NCI-H460 (cell line): Measurements from ENCODE around the gene RASGEF1B. TPM values are rescaled to one million over a fixed set of nuclear protein-coding genes. Genes with fewer than 3 reads are reported as not detected.
"Not testable (repeated sequence)": the region's sequence is repeated elsewhere in the genome, so short reads cannot be mapped to it uniquely, and the experiment has no call there.

Source experiments
- DNase-seq: peaks from one replicate; pipeline ENCODE4 v3.0.0-alpha.2; 2016; ENCODE audit warnings: low read depth; ENCODE audit errors: extremely low read depth
- total RNA-seq: library from RNA; depleted of rRNA; stranded (reverse); fragments of >200 nt; shearing (Covaris generic); gene quantifications from 2 replicates; pipeline ENCODE4 v1.2.3, GENCODE V29; 2014

The RASGEF1B gene
- total RNA-seq, 1 experiment from 2014 or later, result 0.15 TPM

DNA sequence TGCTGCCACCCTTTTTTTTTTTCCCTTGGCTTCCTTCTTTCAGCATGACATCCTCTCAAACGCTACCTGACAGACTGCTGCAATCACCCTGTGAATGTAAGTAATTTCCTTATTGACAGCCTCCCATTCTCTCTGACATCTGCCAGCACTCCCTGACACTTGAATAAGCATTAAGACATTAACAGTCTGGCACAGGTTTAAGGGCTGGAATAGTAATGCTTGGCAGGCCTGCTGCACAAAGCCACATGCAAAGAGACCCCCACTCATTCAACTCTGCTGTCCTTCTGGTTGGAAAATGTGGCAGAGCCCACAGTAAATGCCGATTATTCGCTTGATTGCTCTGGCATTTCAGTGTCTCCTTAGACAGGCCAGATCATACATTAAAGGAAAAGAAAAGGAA is 28.1 kb upstream of the RASGEF1B start:
- DNase-seq, result no peak

- DNase-seq, result no peak
Observed at GRCh38 chr4:81498551-81499099, 26.9 kb upstream of the RASGEF1B start.

DNA sequence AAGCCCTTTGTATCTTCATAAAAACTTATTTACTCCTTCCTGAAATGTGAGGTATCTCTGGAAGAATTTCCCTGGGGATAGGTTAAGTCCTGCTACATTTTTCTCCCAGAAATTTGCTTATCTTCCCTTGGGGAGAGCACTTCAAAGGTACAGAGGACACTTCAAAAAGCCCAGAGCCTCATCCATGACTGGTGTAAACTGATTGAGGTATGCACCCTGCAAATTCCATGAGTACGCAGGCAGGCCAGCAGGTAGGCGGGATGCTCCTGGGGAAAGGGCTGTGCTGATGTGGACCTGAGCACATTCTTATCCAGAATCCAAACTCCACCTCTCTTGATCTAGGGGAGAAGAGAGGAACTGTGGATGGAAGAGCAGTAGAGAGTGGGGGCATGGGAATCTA is 26.3 kb upstream of the RASGEF1B start:
- no peak for DNase-seq

- DNase-seq, result no peak
Observed at GRCh38 chr4:81495345-81495744, 23.6 kb upstream of the RASGEF1B start.

- DNase-seq, result no peak
Observed at GRCh38 chr4:81494031-81494431, 22.3 kb upstream of the RASGEF1B start.

DNA sequence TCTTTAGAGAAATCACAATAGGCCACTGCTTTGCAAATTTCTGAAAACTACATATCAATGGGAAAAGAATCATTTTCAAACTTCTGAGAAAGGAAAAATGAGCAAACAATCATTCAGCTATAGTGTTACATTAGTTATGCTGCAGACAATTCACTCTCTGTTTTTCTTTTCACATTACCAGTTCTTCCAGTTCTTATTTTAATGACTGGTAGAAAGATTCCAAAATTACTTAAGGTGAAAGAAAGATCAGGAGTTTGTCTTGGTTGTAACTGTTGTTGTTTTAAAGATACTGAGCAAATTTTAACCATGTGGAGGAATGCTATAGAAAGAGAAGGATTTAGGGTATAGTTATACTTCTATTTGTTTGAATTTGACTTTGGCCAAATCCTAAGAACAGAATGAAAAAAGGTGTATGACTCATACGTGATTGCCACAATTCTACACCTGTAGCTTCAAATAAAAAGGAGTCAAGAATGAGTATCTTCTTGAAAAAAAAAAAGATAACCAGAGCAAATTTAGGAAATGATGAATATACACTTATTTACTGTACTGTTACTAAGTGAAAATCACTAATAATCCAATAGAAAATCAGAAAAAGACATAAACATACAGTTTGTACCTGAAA is 21.0 kb upstream of the RASGEF1B start:
- no peak for DNase-seq

GRCh38 chr4:81491943-81492342 is 20.2 kb upstream of the RASGEF1B start:
- DNase-seq, result no peak

- no peak for DNase-seq
Observed at GRCh38 chr4:81490403-81491160, 18.9 kb upstream of the RASGEF1B start.

DNA sequence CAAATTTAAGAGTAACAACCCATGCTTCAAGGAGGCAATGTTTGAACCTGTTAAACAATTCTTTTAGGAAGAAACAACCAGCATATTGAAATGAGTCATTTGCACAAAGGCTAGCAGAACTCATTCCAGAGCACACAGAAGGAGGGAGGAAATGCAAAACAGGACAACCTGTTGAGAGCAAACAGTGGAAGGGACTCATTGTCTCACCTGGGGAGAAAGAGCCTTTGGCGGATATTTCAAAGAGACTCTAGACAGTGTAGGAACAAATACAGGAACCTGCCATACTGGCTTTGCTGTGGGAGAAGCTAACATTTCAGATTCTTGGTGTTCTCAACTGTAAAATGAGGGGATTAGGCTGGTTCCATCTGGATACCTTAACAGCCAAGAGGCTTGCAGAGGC is 14.8 kb upstream of the RASGEF1B start:
- DNase-seq, result no peak

DNA sequence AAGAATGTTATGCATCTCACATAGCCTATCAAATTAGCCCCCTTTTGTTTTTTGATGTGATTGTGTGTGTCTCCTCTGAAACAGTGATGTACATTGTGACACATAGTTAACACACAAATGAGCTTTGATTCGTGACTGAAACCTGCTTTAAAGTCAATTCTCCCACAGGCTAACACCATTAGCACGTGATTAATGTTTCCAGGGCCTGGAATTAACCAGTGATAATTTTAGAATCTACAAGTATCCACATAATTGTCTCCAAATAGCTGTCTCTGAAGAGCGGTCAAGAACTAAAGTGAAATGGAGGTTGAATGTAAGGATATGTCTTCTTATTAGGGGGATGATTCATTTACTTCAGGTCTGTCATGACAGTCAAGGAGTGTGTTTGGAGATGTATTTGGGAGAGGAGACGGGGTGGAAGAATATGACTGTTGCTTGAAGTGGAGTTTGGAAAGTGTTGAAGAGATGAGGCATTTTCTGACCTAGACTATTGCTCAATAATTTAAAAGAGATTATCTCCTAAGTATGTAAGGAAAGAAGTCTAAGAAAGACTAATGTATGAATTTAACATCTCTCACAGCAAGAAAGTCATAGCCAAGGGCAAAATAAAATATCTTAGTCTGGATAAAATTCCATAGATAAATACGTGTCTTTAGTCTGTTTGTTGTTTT is 13.7 kb upstream of the RASGEF1B start:
- no peak for DNase-seq

DNA sequence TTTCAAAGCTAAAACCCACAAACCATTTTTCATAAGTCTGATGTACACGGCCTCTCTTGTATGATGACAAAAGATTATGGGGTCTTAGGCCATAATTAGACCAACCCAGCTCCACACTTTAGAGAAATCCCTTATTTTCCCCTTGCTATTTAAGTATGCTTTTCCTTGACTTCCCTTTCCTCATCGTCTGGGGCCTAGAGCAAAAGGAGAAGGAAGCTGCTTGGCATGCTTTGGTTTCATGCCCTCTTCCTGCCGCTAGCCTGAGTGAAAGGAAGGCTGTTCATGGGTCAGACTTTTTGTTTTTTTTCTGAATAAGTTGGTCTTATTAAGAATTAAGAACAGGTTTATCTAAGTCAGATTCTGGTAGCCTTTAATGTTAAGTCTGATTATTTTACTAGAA is 10.6 kb upstream of the RASGEF1B start:
- DNase-seq, result no peak

DNA sequence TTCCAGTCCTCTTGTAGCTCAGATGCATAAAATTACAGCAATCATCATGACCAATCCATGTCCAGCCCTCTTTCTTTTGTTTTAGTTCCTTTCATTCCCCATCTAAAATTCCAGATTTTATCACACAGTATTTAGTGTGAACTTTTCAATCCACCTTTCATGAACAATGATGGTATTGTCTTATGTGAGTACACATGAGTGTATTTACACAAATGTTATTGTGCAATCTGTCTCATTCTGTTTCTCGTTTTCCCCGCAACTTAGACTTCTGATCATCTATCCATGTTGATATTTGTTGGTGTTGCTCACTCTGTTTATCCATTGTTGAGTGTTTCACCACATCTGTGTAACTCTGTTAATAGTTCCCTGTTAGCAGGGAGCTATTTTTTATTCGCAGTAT is 9.4 kb upstream of the RASGEF1B start:
- DNase-seq, result no peak

GRCh38 chr4:81479573-81479972 is 7.9 kb upstream of the RASGEF1B start:
- DNase-seq, result not testable (repeated sequence)

DNA sequence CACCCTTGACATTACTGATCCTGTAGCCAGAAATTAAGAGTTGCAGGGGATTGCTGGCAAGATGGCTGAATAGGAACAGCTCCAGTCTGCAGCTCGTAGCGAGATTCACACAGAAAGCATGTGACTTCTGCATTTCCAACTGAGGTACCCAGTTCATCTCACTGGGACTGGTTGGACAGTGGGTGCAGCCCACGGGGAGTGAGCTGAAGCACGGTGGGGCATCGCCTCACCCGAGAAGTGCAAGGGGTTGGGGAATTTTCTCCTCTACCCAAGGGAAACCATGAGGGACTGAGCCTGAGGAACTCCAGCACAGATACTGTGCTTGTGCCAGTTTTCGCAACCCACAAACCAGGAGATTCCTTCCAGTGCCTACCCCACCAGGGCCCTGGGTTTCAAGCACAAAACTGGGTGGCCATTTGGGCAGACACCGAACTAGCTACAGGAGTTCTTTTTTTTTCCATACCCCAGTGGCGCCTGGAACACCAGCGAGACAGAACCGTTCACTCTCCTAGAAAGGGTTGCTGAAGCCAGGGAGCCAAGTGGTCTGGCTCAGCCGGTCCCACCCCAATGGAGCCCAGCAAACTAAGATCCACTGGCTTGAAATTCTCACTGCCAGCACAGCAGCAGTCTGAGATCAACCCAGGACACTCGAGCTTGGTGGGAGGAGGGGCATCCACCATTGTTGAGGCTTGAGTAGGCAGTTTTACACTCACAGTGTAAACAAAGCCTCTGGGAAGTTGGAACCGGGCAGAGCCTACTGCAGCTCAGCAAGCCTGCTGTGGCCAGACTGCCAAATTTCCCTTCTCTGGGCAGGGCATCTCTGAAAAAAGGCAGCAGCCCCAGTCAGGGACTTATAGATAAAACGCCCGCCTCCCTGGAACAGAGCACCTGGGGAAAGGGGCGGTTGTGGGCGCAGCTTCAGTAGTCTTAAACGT is 1.9 kb upstream of the RASGEF1B start:
- DNase-seq, result not testable (repeated sequence)

DNA sequence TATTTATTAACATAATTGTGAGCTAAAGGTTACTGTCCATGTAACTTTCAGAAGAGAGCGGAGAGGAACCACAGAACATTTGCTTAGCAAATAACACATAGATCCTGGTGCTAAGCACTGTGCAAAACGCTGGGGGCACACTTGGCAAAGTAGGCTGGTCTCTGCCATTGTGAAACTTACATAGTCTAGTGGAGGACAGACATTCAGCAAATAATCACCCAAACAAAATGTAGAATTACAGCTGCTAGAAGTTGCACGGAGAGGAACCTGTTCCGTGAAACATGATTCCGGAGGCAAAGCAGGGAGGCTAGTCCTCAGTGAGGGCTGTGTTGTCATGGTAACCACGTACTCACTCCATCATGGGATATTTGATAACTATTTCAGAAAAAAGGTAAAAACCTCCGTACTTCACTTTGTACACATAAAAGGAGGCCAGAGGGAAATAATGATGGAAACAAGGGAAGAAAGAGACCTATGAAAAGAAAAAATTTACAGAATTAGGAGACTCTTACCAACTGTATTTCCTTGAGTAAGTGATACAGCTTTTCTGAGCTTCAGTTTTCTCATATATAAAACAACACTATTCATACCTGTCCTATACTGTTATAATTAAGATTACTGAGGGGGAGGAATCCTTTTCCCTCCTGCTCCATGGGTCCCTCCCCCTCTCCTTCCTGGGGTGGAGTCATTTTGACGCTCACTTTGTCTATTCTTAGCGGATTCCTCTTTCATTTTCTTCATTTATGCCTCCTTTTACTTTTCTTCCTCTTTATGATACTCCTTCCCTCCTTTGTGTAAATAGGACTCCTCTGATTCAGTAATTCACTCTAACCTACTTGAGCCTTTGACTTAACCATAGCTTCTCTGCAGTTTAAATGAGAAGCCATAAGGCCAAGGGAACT is 825 bp upstream of the RASGEF1B start:
- no peak for DNase-seq

DNA sequence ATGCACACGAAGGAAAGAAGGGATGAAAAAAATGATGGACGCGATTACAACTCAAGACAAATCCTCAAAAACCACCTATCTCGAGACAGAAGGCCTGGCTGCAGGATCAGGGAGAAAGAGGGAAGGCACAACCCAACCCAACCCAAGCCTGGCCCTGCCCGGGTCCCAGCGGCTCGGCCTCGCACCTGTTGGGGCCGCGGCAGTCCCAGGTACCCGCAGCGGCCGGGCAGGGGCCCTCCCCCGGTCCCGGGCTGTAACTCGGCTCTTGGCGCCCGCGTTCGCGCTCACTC is 464 bp downstream of the RASGEF1B start:
- no peak for DNase-seq

GRCh38 chr4:81470456-81471297 is 1.0 kb downstream of the RASGEF1B start:
- no peak for DNase-seq

GRCh38 chr4:81469781-81470455 is 1.8 kb downstream of the RASGEF1B start:
- DNase-seq, result no peak
